Thyroid gland (tissue), 4 donors: ENCODE results near the gene ARHGEF11.

Source experiments
- CTCF ChIP-seq, 6 experiments: fragments of 200-600 bp in 3 of 6; fragments of 450-650 bp in 3 of 6; sonication (generic) in 3 of 6; IDR thresholded peaks; one replicate each; pipeline ENCODE4 v1.5.1; 2016 to 2019; ENCODE audit warnings: antibody characterized with exemption in 6 of 6, mild to moderate bottlenecking in 2 of 6, inconsistent platforms in 1 of 6, moderate library complexity in 1 of 6
- POLR2A ChIP-seq, 2 donors: fragments of 450-650 bp; IDR thresholded peaks; one replicate each; pipeline ENCODE4 v1.6.1; 2017; ENCODE audit warnings: antibody characterized with exemption in 2 of 2, mild to moderate bottlenecking in 2 of 2, moderate library complexity in 1 of 2

GRCh38 chr1:156944268-156944667, 101.3 kb downstream of the ARHGEF11 start:
- TF ChIP-seq POLR2A (IDR thresholded peaks at IDR 0.05) (no peak), CTCF (IDR thresholded peaks at IDR 0.05) (no peak)
